DMS53 treated with DMSO at 0.1 percent for 48 hours (cell line): ENCODE data around the gene CCDC15.
"Not testable (repeated sequence)": the region's sequence is repeated elsewhere in the genome, so short reads cannot be mapped to it uniquely, and the experiment has no call there.

Source experiments
- DNase-seq: peaks from one replicate; lab custom pipeline; 2025; ENCODE audit not compliant: unreplicated experiment; lab: John Stamatoyannopoulos, UW

The CCDC15 gene

DNA sequence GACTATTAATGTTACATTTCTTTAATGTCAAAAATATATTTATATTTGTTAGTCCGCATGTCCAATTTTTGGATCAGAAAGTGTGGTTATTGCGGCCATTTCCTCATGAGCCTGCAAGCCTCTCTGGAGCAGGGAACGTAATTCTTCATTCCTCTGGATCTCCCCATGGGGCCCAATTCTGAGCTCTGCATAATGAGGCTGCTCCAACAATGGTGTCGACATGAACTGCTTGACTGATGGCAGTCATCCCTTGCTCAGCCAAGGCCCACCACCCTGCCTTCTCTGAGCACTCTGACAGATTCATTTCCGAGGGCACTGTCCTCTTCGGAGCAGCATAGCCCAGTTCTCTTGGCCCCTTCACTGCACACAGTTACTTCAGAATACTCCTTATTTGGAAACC lies 15.0 kb upstream of the CCDC15 start:
- no peak for DNase-seq

- DNase-seq: no peak
Observed at GRCh38 chr11:124941703-124942102, 12.3 kb upstream of the CCDC15 start.

- no peak for DNase-seq
Observed at GRCh38 chr11:124942466-124943253, 11.3 kb upstream of the CCDC15 start.

DNA sequence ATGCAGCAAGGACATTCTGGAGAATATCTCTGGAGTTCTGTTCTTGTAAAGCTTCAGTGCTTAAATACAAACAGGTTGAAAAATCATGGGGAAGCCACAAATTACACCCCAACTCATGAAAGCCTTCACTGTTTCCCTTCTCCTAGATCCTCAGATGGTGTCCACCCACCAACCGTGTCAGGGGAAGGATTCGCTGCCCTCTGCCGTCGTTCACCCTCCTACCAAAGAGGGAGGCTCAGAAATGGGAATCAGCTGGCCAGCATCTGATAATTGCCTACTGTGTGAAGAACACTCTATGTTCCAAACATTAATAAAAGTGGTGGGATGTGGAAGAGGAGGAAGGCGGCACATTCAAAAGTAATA lies 10.8 kb upstream of the CCDC15 start:
- DNase-seq: no peak

- no peak for DNase-seq
Observed at GRCh38 chr11:124943741-124944140, 10.3 kb upstream of the CCDC15 start.

DNA sequence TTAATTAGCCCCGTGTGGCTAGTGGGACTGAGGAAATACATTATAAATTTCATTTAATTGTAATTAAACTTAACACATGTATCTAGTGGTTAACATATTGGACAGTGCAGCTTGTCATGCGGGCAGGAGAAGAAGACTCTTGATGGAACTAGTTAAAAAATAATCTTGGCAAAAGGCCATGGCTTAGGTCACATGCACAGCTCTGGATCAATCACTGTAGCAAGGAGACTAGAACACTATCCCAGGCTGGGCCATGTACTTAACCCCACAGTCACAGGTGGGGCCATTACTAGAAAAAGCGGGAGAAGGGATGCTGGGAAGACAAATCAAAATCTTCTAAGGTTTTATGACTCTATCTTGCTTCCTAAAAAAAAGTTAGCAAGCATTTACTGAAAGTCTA lies 9.4 kb upstream of the CCDC15 start:
- DNase-seq: no peak

DNA sequence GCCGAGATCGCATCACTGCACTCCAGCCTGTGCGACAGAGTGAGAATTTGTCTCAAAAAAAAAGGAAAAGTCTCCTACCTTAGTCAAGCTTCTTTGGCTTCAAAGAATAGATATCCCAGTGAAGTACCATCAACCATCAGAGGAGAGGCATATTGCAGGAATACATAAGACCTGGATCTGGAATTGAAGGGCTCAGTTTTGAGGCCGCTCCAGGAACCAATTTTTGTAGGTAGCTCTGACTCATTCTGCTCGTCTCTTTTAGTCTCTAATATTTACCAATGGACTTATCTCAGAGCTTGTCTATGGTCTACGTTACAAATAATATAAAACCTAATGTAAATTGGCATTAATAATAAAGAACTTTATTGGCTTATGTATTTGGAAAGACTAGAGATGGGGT lies 8.2 kb upstream of the CCDC15 start:
- no peak for DNase-seq

- no peak for DNase-seq
Observed at GRCh38 chr11:124946735-124947141, 7.3 kb upstream of the CCDC15 start.

DNA sequence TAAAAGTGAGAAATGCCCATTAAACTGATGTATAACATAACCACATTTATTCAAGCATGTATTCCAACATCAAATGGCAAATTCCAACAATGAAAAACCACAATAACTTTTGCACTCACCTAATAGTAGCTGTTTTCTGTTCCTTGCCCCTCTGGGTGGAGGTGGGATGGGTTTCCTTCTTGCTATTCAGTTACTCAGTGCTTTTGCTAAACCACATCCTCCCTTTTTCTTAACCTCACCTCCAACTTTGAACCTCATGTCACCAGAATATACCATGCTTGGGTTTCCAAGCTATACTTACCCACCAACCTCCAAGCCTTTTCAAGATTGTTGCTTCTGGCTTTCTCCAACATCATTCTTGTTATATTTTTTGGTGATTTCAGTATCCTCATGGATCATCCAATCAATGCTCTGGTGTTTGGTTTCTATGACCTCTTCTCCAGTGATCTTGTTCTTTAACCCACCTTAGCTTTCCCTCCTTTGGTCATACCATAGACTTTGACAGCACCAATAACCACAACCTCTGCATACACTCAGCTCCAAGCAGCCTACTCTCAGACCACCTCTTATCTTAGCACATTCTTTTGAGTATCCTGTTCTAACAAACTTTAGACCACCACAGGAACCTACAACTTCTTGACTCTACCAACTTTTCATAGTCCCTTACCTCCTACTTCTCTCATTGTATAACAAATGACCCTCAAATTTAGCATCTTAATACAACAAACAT lies 3.2 kb upstream of the CCDC15 start:
- no peak for DNase-seq

- no peak for DNase-seq
Observed at GRCh38 chr11:124951341-124951740, 2.7 kb upstream of the CCDC15 start.

DNA sequence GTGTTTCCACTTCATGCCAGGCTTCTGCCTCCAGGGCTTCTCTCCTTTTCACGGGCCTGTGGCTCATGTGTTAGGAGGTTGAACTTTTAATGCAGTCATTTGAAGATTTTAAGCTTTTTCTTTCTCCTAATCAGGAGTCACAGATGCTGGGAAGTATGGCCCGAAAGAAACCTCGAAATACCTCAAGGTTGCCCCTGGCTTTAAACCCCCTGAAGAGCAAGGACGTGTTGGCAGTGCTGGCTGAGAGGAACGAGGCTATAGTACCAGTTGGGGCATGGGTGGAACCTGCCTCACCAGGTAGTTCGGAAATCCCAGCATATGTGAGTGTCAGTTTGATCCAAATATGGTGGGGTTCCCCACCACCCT lies 571 bp downstream of the CCDC15 start:
- DNase-seq: no peak

DNA sequence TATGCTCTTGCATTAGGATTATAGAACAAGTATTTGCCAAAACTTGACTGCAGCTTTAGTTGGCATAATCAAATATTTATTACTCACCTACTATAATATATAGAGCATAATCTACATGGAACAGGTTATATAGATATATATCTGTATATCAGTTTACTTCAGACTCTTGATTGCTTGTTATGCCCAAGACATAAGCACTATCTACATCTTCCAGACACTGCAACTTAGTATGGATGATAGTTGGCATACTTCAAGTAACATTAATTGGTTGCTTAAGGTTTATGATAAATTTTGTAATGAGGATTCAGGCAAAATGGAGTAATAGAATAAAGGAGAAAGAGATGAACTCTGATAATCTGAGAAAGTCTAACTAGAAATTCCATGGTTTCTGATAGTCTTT lies 1.0 kb downstream of the CCDC15 start:
- no peak for DNase-seq

GRCh38 chr11:124961972-124962609 lies 8.1 kb downstream of the CCDC15 start:
- peak; percentile 82 for DNase-seq

GRCh38 chr11:124968197-124968596 lies 14.2 kb downstream of the CCDC15 start:
- DNase-seq: not testable (repeated sequence)

- DNase-seq: no peak
Observed at GRCh38 chr11:124970925-124971324, 16.9 kb downstream of the CCDC15 start.

DNA sequence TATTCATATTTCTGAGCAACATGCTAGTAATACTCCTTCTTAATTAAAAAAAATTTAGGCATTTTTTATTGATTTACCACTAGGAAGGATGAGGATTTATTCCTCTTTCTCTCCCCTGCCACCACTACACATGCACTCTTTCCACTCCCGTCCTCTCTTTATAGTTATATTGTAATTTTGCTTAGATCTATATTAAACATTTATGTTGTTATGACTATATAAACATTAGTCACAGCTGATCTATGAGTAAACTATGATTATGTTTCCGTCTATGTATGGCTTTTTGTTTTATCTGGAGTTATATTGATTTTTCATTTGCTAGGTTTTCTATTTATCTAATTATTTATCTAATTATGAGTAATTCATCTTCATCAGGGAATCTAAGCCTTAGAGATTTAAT lies 17.8 kb downstream of the CCDC15 start:
- DNase-seq: no peak

- no peak for DNase-seq
Observed at GRCh38 chr11:124976531-124976930, 22.5 kb downstream of the CCDC15 start.

DNA sequence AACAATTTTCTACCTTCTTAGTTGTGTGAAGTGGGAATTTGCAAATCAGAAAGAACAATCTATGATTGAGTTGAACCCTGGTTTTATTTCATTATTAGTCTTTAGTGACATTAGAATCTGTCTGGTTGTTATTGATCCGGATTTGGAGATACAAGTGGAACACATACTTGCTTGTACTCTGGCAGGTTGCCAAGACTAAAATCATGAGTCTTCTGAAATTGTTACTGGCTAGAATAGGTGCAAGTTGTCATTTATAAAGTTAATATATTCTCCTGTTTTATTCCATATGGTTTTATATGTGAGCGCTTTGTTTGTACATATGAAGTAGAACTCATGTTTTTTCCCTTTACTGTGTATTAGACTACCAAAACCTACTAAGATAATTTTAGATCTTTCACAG lies 23.0 kb downstream of the CCDC15 start:
- DNase-seq: no peak

- no peak for DNase-seq
Observed at GRCh38 chr11:124978316-124978715, 24.3 kb downstream of the CCDC15 start.

GRCh38 chr11:124982043-124982442 lies 28.0 kb downstream of the CCDC15 start:
- DNase-seq: no peak

DNA sequence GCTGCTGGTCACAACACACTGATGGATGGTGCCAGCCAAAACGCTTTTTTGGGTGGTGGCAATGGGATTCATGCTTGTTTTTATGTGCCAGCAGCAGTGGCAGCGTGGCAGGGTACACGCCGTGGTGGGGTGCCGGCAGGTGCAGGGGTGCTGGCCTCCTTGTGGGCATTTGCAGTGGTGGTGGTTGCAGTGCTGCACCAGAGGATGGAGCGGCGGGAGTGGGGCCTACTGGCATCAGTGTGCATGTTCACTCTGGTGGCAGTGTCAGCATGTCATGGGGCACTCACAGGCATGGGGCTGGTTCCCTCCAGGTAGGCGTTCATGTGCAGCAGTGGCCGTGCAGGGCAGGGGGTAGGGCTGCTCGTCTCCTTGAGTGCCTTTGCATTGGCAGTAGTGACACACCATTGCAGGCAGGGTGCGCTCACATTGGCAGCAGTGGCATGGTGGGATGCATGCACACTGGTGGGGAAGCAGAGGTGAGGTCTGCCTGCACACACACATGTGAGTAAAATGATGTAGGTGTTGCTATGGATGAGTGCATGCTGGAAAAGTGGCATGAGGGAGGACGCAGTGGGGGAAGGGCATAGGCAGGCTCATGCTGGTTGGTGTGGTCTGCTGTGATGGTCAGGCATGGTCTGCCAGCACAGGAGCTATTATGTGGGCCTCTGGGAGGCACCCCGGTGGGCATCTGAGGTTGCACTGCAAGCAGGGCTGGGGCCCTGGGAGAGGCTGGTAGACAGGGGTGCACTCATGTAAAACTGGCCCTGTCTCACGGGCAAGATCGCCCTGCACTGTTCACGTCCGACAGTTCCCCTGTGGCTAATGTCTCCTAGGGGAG lies 29.9 kb downstream of the CCDC15 start:
- no peak for DNase-seq
